ENCODE results near the gene C4orf54. TPM values are rescaled to one million over a fixed set of nuclear protein-coding genes. Genes with fewer than 3 reads are reported as not detected.

C4orf54 gene
- total RNA-seq, 1 donor from 2014 or later, result not detected

- H3K27me3 Mint-ChIP-seq, result peaks cover 28% of the 10 kb centered on the region
- no peak overlapping the region for H3K27ac Mint-ChIP-seq
- H3K4me3 Mint-ChIP-seq, result no peak overlapping the region
- ATAC-seq (ENCODE audit: low read depth) (no peak), DNase-seq (no peak)
- ChIA-PET CTCF (no interaction called here), POLR2A (no interaction called here)
- H3K36me3 Mint-ChIP-seq (ENCODE audit: low read depth), result no peaks in the 10 kb centered on the region
- TF ChIP-seq, protein P1, sequence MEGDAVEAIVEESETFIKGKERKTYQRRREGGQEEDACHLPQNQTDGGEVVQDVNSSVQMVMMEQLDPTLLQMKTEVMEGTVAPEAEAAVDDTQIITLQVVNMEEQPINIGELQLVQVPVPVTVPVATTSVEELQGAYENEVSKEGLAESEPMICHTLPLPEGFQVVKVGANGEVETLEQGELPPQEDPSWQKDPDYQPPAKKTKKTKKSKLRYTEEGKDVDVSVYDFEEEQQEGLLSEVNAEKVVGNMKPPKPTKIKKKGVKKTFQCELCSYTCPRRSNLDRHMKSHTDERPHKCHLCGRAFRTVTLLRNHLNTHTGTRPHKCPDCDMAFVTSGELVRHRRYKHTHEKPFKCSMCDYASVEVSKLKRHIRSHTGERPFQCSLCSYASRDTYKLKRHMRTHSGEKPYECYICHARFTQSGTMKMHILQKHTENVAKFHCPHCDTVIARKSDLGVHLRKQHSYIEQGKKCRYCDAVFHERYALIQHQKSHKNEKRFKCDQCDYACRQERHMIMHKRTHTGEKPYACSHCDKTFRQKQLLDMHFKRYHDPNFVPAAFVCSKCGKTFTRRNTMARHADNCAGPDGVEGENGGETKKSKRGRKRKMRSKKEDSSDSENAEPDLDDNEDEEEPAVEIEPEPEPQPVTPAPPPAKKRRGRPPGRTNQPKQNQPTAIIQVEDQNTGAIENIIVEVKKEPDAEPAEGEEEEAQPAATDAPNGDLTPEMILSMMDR (IDR thresholded peaks at IDR 0.05), result no peak
- intact Hi-C loops (cut with micrococcal nuclease), result no loop called here
- no peaks in the 10 kb centered on the region for H3K4me1 Mint-ChIP-seq
- peaks cover 3% of the 10 kb centered on the region for H3K9me3 Mint-ChIP-seq
Measured at GRCh38 chr4:99665983-99666382, 8.4 kb upstream of the C4orf54 start.

DNA sequence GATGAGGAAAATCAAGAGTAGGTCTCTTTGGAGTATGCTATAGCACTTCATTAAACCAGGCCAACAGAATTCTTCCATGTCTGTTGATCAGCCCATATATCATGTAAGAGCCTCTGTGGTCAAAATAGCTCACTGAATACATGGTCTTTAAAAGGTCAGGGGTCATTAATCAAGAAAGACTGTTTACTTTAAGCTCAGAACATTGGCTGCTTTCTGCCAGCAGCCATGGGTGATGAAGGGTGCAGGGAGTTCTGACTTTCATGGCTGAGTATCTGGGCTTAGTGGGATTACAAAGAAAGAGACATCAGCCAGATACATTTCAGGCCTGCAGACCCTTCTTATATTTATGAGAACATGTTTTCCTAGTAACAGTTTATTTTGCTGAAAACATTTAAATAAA lies 7.1 kb upstream of the C4orf54 start:
- POLR2A ChIA-PET, result no interaction called here
- intact Hi-C loops (cut with micrococcal nuclease), result no loop called here

DNA sequence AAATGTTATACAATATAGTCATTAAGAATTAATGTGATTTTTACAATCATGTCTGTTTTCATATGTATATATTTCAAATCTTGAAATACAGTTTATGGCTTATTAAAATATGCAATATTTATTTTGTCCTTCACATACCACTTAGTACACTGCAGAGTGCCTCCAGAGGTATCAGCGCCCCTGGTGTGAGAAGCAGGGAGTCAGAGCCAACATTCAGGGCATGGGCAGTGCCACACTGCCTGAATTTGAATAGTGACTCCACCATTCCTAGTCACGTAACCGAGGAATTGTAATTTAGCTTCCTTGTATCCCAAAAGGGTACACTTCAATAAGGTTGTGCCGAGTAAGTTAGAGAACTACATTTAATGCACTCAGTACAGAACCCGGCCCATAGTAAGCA lies 4.3 kb upstream of the C4orf54 start:
- ATAC-seq (ENCODE audit: low read depth), result no peak
- intact Hi-C loops (cut with micrococcal nuclease), result no loop called here
- DNase-seq, result no peak
- ChIA-PET POLR2A (no interaction called here), CTCF (no interaction called here)
- Mint-ChIP-seq H3K27ac (no peak overlapping the region), H3K27me3 (peaks cover 18% of the 10 kb centered on the region), H3K9me3 (no peaks in the 10 kb centered on the region), H3K36me3 (ENCODE audit: low read depth) (no peaks in the 10 kb centered on the region), H3K4me1 (no peaks in the 10 kb centered on the region), H3K4me3 (no peak overlapping the region)
- TF ChIP-seq, protein P1 (IDR thresholded peaks at IDR 0.05), result no peak

More for the DNA sequence above, 7.1 kb upstream of the C4orf54 start:
- Mint-ChIP-seq H3K27me3 (peaks cover 22% of the 10 kb centered on the region), H3K4me1 (no peaks in the 10 kb centered on the region), H3K36me3 (ENCODE audit: low read depth) (no peaks in the 10 kb centered on the region), H3K27ac (no peak overlapping the region), H3K9me3 (no peaks in the 10 kb centered on the region), H3K4me3 (no peak overlapping the region)
- DNase-seq (no peak), ATAC-seq (ENCODE audit: low read depth) (no peak)
- CTCF ChIA-PET, result no interaction called here
- TF ChIP-seq, protein P1 (IDR thresholded peaks at IDR 0.05), result no peak

- TF ChIP-seq, protein P1 (IDR thresholded peaks at IDR 0.05), result no peak
- Mint-ChIP-seq H3K4me1 (no peaks in the 10 kb centered on the region), H3K27me3 (peaks cover 16% of the 10 kb centered on the region), H3K36me3 (ENCODE audit: low read depth) (no peaks in the 10 kb centered on the region), H3K27ac (no peak overlapping the region), H3K4me3 (no peak overlapping the region), H3K9me3 (no peaks in the 10 kb centered on the region)
- ATAC-seq (ENCODE audit: low read depth) (no peak), DNase-seq (no peak)
- ChIA-PET CTCF (no interaction called here), POLR2A (no interaction called here)
- intact Hi-C loops (cut with micrococcal nuclease), result no loop called here
Measured at GRCh38 chr4:99658666-99659065, 1.0 kb upstream of the C4orf54 start.

DNA sequence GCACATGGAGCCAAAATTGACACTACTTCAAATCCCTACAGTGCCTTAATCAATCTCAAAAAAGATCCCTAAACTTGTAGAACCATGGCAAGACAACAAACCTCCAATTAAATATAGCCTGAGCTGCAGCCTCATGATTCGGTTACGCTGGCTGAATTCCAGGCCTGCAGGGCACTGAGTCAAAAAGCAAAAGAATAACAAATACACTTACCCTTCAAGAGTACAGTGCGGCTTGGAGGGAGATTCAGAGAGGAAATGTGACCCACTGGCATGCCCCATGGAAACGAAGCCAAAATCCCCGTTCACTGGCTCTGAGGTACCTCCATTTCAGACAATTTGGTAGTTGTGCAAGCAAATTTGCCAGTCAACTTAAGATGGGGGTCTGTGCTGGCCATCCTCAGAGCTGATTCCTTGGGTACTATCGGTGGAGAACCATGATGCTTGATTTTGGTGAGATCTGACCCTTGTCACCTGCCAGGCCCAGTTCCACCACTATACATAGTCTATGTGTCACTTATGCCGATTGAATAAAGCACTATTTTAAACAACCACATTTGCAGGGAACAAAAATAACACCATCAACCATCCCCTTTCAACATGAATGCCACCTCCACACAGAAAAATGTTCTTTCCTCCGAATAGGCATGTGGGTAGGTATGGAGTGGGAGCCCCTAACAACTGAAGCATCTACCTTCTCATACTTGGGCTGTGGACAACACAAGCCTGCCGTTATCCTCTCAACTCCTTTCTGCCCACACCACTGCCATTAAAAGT lies 2.1 kb downstream of the C4orf54 start:
- ChIA-PET POLR2A (no interaction called here), CTCF (no interaction called here)
- DNase-seq, result no peak
- peaks cover 3% of the 10 kb centered on the region for H3K27me3 Mint-ChIP-seq
- no peak overlapping the region for H3K27ac Mint-ChIP-seq
- H3K4me3 Mint-ChIP-seq, result no peak overlapping the region
- no peak for ATAC-seq (ENCODE audit: low read depth)
- H3K4me1 Mint-ChIP-seq, result no peaks in the 10 kb centered on the region
- H3K36me3 Mint-ChIP-seq (ENCODE audit: low read depth), result no peaks in the 10 kb centered on the region
- H3K9me3 Mint-ChIP-seq, result no peaks in the 10 kb centered on the region
- TF ChIP-seq, protein P1 (IDR thresholded peaks at IDR 0.05), result no peak
- intact Hi-C loops (cut with micrococcal nuclease), result no loop called here
